ENCODE results near the gene ZNF281. TPM values are rescaled to one million over a fixed set of nuclear protein-coding genes. Genes with fewer than 3 reads are reported as not detected.
A peak's percentile ranks its signal among the peaks of the same experiment; 100 is the strongest.

ZNF281 gene
- total RNA-seq, 1 donor from 2014 or later: 36.2 TPM

- H3K4me1 Mint-ChIP-seq (ENCODE audit: low read depth, unreplicated experiment): peaks cover 54% of the 10 kb centered on the region
- peak; percentile 9 for FAIRE-seq
- Histone ChIP-seq H3K27me3 (ENCODE audit: insufficient read depth, low read length) (no peaks in the 10 kb centered on the region), H3K36me3 (ENCODE audit: insufficient read depth, low read length) (peaks cover 3% of the 10 kb centered on the region), H3K27ac (ENCODE audit: low read depth, low read length) (peak overlapping the region; percentile 11), H3K4me2 (ENCODE audit: low read length) (peak overlapping the region; percentile 35), H3K9ac (ENCODE audit: low read length) (peak overlapping the region; percentile 51), H2AFZ (ENCODE audit: low read depth, low read length) (no peak overlapping the region), H4K20me1 (ENCODE audit: insufficient read depth, low read length) (no peaks in the 10 kb centered on the region), H3K79me2 (ENCODE audit: insufficient read depth, low read length) (no peaks in the 10 kb centered on the region), H3K4me1 (ENCODE audit: insufficient read depth, low read length) (peaks cover 41% of the 10 kb centered on the region), H3K4me3 (ENCODE audit: insufficient read depth, low read depth, low read length) (no peak overlapping the region), H3K9me3 (ENCODE audit: insufficient read depth, low read depth, low read length) (no peaks in the 10 kb centered on the region)
- peak; percentile 60 for DNase-seq (ENCODE audit: low read depth)
- no peaks in the 10 kb centered on the region for H3K27me3 Mint-ChIP-seq (ENCODE audit: low read depth, unreplicated experiment)
- no peak overlapping the region for H3K4me3 Mint-ChIP-seq (ENCODE audit: unreplicated experiment)
- peak overlapping the region; percentile 36 for H3K27ac Mint-ChIP-seq (ENCODE audit: unreplicated experiment)
- TF ChIP-seq CTCF (IDR thresholded peaks at IDR 0.05; ENCODE audit: insufficient read depth, low read depth, low read length) (no peak), EZH2 (IDR thresholded peaks at IDR 0.05; ENCODE audit: insufficient read depth, low read length) (no peak)
- no peaks in the 10 kb centered on the region for H3K9me3 Mint-ChIP-seq (ENCODE audit: unreplicated experiment)
- H3K36me3 Mint-ChIP-seq (ENCODE audit: low read depth, unreplicated experiment): peaks cover 3% of the 10 kb centered on the region
Measured at GRCh38 chr1:200364091-200364759, 45.6 kb downstream of the ZNF281 start.

GRCh38 chr1:200363264-200363933 is 46.4 kb downstream of the ZNF281 start:
- H3K4me2 ChIP-seq (ENCODE audit: low read length): no peak overlapping the region
- peaks cover 3% of the 10 kb centered on the region for H3K36me3 ChIP-seq (ENCODE audit: insufficient read depth, low read length)
- H3K27ac Mint-ChIP-seq (ENCODE audit: unreplicated experiment): peak overlapping the region; percentile 66
- H3K9me3 Mint-ChIP-seq (ENCODE audit: unreplicated experiment): no peaks in the 10 kb centered on the region
- FAIRE-seq (no peak), DNase-seq (ENCODE audit: low read depth) (no peak)
- H3K27me3 ChIP-seq (ENCODE audit: insufficient read depth, low read length): no peaks in the 10 kb centered on the region
- H3K4me3 Mint-ChIP-seq (ENCODE audit: unreplicated experiment): no peak overlapping the region
- no peak for TF ChIP-seq EZH2 (IDR thresholded peaks at IDR 0.05; ENCODE audit: insufficient read depth, low read length)
- no peak for TF ChIP-seq CTCF (IDR thresholded peaks at IDR 0.05; ENCODE audit: insufficient read depth, low read depth, low read length)
- H3K9ac ChIP-seq (ENCODE audit: low read length): no peak overlapping the region
- no peaks in the 10 kb centered on the region for H3K27me3 Mint-ChIP-seq (ENCODE audit: low read depth, unreplicated experiment)
- no peak overlapping the region for H3K4me3 ChIP-seq (ENCODE audit: insufficient read depth, low read depth, low read length)
- H4K20me1 ChIP-seq (ENCODE audit: insufficient read depth, low read length): no peaks in the 10 kb centered on the region
- H3K4me1 ChIP-seq (ENCODE audit: insufficient read depth, low read length): peaks cover 32% of the 10 kb centered on the region
- H3K79me2 ChIP-seq (ENCODE audit: insufficient read depth, low read length): no peaks in the 10 kb centered on the region
- peaks cover 46% of the 10 kb centered on the region for H3K4me1 Mint-ChIP-seq (ENCODE audit: low read depth, unreplicated experiment)
- no peak overlapping the region for H2AFZ ChIP-seq (ENCODE audit: low read depth, low read length)
- peaks cover 3% of the 10 kb centered on the region for H3K36me3 Mint-ChIP-seq (ENCODE audit: low read depth, unreplicated experiment)
- H3K9me3 ChIP-seq (ENCODE audit: insufficient read depth, low read depth, low read length): no peaks in the 10 kb centered on the region
- no peak overlapping the region for H3K27ac ChIP-seq (ENCODE audit: low read depth, low read length)

GRCh38 chr1:200362421-200362820 is 47.4 kb downstream of the ZNF281 start:
- Mint-ChIP-seq H3K4me3 (ENCODE audit: unreplicated experiment) (no peak overlapping the region), H3K36me3 (ENCODE audit: low read depth, unreplicated experiment) (peaks cover 3% of the 10 kb centered on the region), H3K27me3 (ENCODE audit: low read depth, unreplicated experiment) (no peaks in the 10 kb centered on the region), H3K27ac (ENCODE audit: unreplicated experiment) (no peak overlapping the region), H3K9me3 (ENCODE audit: unreplicated experiment) (no peaks in the 10 kb centered on the region), H3K4me1 (ENCODE audit: low read depth, unreplicated experiment) (peaks cover 38% of the 10 kb centered on the region)
- Histone ChIP-seq H3K9me3 (ENCODE audit: insufficient read depth, low read depth, low read length) (no peaks in the 10 kb centered on the region), H2AFZ (ENCODE audit: low read depth, low read length) (no peak overlapping the region), H3K9ac (ENCODE audit: low read length) (no peak overlapping the region), H3K4me2 (ENCODE audit: low read length) (no peak overlapping the region), H3K4me3 (ENCODE audit: insufficient read depth, low read depth, low read length) (no peak overlapping the region), H4K20me1 (ENCODE audit: insufficient read depth, low read length) (no peaks in the 10 kb centered on the region), H3K36me3 (ENCODE audit: insufficient read depth, low read length) (peaks cover 3% of the 10 kb centered on the region), H3K27ac (ENCODE audit: low read depth, low read length) (no peak overlapping the region), H3K79me2 (ENCODE audit: insufficient read depth, low read length) (no peaks in the 10 kb centered on the region), H3K27me3 (ENCODE audit: insufficient read depth, low read length) (no peaks in the 10 kb centered on the region), H3K4me1 (ENCODE audit: insufficient read depth, low read length) (peaks cover 23% of the 10 kb centered on the region)
- TF ChIP-seq CTCF (IDR thresholded peaks at IDR 0.05; ENCODE audit: insufficient read depth, low read depth, low read length): no peak
- TF ChIP-seq EZH2 (IDR thresholded peaks at IDR 0.05; ENCODE audit: insufficient read depth, low read length): no peak
- FAIRE-seq (no peak), DNase-seq (ENCODE audit: low read depth) (no peak)
